ENCODE measurements around the gene STAU1. TPM values are rescaled to one million over a fixed set of nuclear protein-coding genes. Genes with fewer than 3 reads are reported as not detected.
"Not testable (repeated sequence)": the region's sequence is repeated elsewhere in the genome, so short reads cannot be mapped to it uniquely, and the experiment has no call there.

The STAU1 gene
- total and polyA plus RNA-seq, 4 donors = 53.5 to 89.2 (median 65.2) TPM

GRCh38 chr20:49185071-49185761, 2.9 kb downstream of the STAU1 start (continued):
- TF ChIP-seq MAX (IDR thresholded peaks at IDR 0.05) (no peak), SP1 (IDR thresholded peaks at IDR 0.05) (peak; percentile 11), GABPA (IDR thresholded peaks at IDR 0.05 in 1 of 2, conservative IDR thresholded peaks at IDR 0.05 in 1 of 2) (no peak), ZBTB33 (IDR thresholded peaks at IDR 0.05) (no peak)

GRCh38 chr20:49184691-49185070, 3.5 kb downstream of the STAU1 start:
- WGBS = 28% methylated on average over 3 of the region's 3 CpGs
- Histone ChIP-seq H3K4me3 (ENCODE audit: low read depth in 1 of 3, low read length in 3 of 3) (peak overlapping the region in 2 of 3 donors; percentile 5 to 11), H3K27me3 (ENCODE audit: control insufficient read depth in 4 of 4, insufficient read depth in 4 of 4, low read length in 3 of 4) (no peaks in the 10 kb centered on the region), H3K9ac (ENCODE audit: low read depth in 1 of 2, low read length in 2 of 2) (peak overlapping the region; percentile 84 to 85), H3K27ac (ENCODE audit: low read depth in 1 of 2, low read length in 2 of 2) (peak overlapping the region; percentile 84 to 95), H3K36me3 (ENCODE audit: control insufficient read depth in 4 of 4, insufficient read depth in 3 of 4, low read depth in 1 of 4, low read length in 3 of 4) (peaks cover 0 to 2% (median 0%) of the 10 kb centered on the region in 4 donors), H3K4me1 (ENCODE audit: control insufficient read depth in 4 of 4, insufficient read depth in 4 of 4, low read length in 3 of 4) (peaks cover 18 to 48% (median 26%) of the 10 kb centered on the region in 4 donors), H3K9me3 (ENCODE audit: control insufficient read depth in 4 of 4, low read length in 3 of 4) (no peaks in the 10 kb centered on the region)
- TF ChIP-seq REST (IDR thresholded peaks at IDR 0.05) = no peak
- no peak for TF ChIP-seq MAX (IDR thresholded peaks at IDR 0.05)
- no peak for TF ChIP-seq RAD21 (IDR thresholded peaks at IDR 0.05)
- no peak for TF ChIP-seq JUND (IDR thresholded peaks at IDR 0.05)
- no peak for TF ChIP-seq TAF1 (conservative IDR thresholded peaks at IDR 0.05)
- peak in 1 of 2 donors; percentile 15 for TF ChIP-seq HNF4A (conservative IDR thresholded peaks at IDR 0.05)
- TF ChIP-seq HNF4G (IDR thresholded peaks at IDR 0.05) = no peak
- no peak for DNase-seq (ENCODE audit: low spot score)

- 47% methylated on average over 5 of the region's 5 CpGs for WGBS
- H3K4me1 ChIP-seq (ENCODE audit: control insufficient read depth in 4 of 4, insufficient read depth in 4 of 4, low read length in 3 of 4) = peaks cover 18 to 52% (median 28%) of the 10 kb centered on the region in 4 donors
- not testable (repeated sequence) for H3K27me3 ChIP-seq (ENCODE audit: control insufficient read depth in 4 of 4, insufficient read depth in 4 of 4, low read length in 3 of 4); H3K36me3 ChIP-seq (ENCODE audit: control insufficient read depth in 4 of 4, insufficient read depth in 3 of 4, low read depth in 1 of 4, low read length in 3 of 4); H3K9me3 ChIP-seq (ENCODE audit: control insufficient read depth in 4 of 4, low read length in 3 of 4); DNase-seq (ENCODE audit: low spot score)
- peak overlapping the region in 1 of 2 donors; percentile 85 for H3K9ac ChIP-seq (ENCODE audit: low read depth in 1 of 2, low read length in 2 of 2)
- peak overlapping the region in 1 of 3 donors; percentile 11 for H3K4me3 ChIP-seq (ENCODE audit: low read depth in 1 of 3, low read length in 3 of 3)
- peak overlapping the region; percentile 36 to 84 for H3K27ac ChIP-seq (ENCODE audit: low read depth in 1 of 2, low read length in 2 of 2)
These were observed 4.0 kb downstream of the STAU1 start for GRCh38 chr20:49184084-49184501.

All from liver (tissue), 9 donors.